HG03064 (cell line): ENCODE data around the gene MADCAM1.
A peak's percentile ranks its signal among the peaks of the same experiment; 100 is the strongest.

ENCODE experiments used
- ATAC-seq: cut with Tn5 transposase; IDR thresholded peaks from one replicate; pipeline ENCODE4 v1.9.1; 2021; ENCODE audit warnings: low read depth; ENCODE audit not compliant: unreplicated experiment

The MADCAM1 gene

GRCh38 chr19:507286-508203 lies 11.3 kb downstream of the MADCAM1 start, which contains the start of gene TPGS1:
Gene TPGS1, plus strand, starts transcription at chr19:507497. Its CDS starts 10 bp downstream, at chr19:507507.
- peak; percentile 62 for ATAC-seq

GRCh38 chr19:508204-509150 lies 12.2 kb downstream of the MADCAM1 start:
- ATAC-seq, result no peak

GRCh38 chr19:510606-511100 lies 14.4 kb downstream of the MADCAM1 start:
- no peak for ATAC-seq

GRCh38 chr19:511101-511851 lies 15.0 kb downstream of the MADCAM1 start:
- ATAC-seq, result no peak

GRCh38 chr19:512547-513365 lies 16.5 kb downstream of the MADCAM1 start:
- no peak for ATAC-seq

GRCh38 chr19:513368-514165 lies 17.3 kb downstream of the MADCAM1 start:
- ATAC-seq, result no peak

- no peak for ATAC-seq
Observed at GRCh38 chr19:514166-514663, 17.9 kb downstream of the MADCAM1 start.

- no peak for ATAC-seq
Observed at GRCh38 chr19:517721-518597, 21.7 kb downstream of the MADCAM1 start.

GRCh38 chr19:518598-519231 lies 22.4 kb downstream of the MADCAM1 start:
- no peak for ATAC-seq

GRCh38 chr19:519449-519865 lies 23.2 kb downstream of the MADCAM1 start:
- no peak for ATAC-seq

GRCh38 chr19:522726-523125 lies 26.4 kb downstream of the MADCAM1 start:
- ATAC-seq, result no peak

- ATAC-seq, result no peak
Observed at GRCh38 chr19:524062-524674, 27.9 kb downstream of the MADCAM1 start.

GRCh38 chr19:525029-525428 lies 28.7 kb downstream of the MADCAM1 start:
- ATAC-seq, result no peak

- ATAC-seq, result no peak
Observed at GRCh38 chr19:525857-526419, 29.7 kb downstream of the MADCAM1 start.

GRCh38 chr19:530134-531008 lies 34.1 kb downstream of the MADCAM1 start:
- no peak for ATAC-seq
